ENCODE results near the gene RCC2.

Gene RCC2

GRCh38 chr1:17433261-17433660 lies 6.2 kb downstream of the RCC2 start:
- no peak for TF ChIP-seq PATZ1 (CRISPR knock-in tag; IDR thresholded peaks at IDR 0.05; ENCODE audit: borderline replicate concordance)
- TF ChIP-seq ISL1 (CRISPR knock-in tag; IDR thresholded peaks at IDR 0.05) = no peak
- no peak for TF ChIP-seq GLIS3 (CRISPR knock-in tag; IDR thresholded peaks at IDR 0.05)
- TF ChIP-seq TCF4 (CRISPR knock-in tag; IDR thresholded peaks at IDR 0.05; ENCODE audit: borderline replicate concordance) = no peak
- TF ChIP-seq TOX (CRISPR knock-in tag; IDR thresholded peaks at IDR 0.05; ENCODE audit: borderline replicate concordance) = no peak
- TF ChIP-seq SNAI2 (CRISPR knock-in tag; IDR thresholded peaks at IDR 0.05) = no peak
- TF ChIP-seq ZC3H10 (CRISPR knock-in tag; IDR thresholded peaks at IDR 0.05) = no peak
- TF ChIP-seq ZNF8 (CRISPR knock-in tag; IDR thresholded peaks at IDR 0.05) = no peak
- no peak for TF ChIP-seq ZNF565 (CRISPR knock-in tag; conservative IDR thresholded peaks at IDR 0.05; ENCODE audit: low read depth)
- TF ChIP-seq RARB (CRISPR knock-in tag; IDR thresholded peaks at IDR 0.05) = no peak
- no peak for TF ChIP-seq CSDC2 (CRISPR knock-in tag; IDR thresholded peaks at IDR 0.05)
- TF ChIP-seq TSHZ2 (CRISPR knock-in tag; IDR thresholded peaks at IDR 0.05) = no peak
- no peak for TF ChIP-seq ZNF70 (CRISPR knock-in tag; IDR thresholded peaks at IDR 0.05)
- no peak for TF ChIP-seq POU6F1 (CRISPR knock-in tag; IDR thresholded peaks at IDR 0.05; ENCODE audit: borderline replicate concordance, low read depth)
- TF ChIP-seq ZFP3 (CRISPR knock-in tag; IDR thresholded peaks at IDR 0.05) = no peak
- ATAC-seq = no peak

- TF ChIP-seq ZFP30 (CRISPR knock-in tag; IDR thresholded peaks at IDR 0.05) = no peak
- no peak for TF ChIP-seq ZNF565 (CRISPR knock-in tag; conservative IDR thresholded peaks at IDR 0.05; ENCODE audit: low read depth)
- no peak for TF ChIP-seq GLIS3 (CRISPR knock-in tag; IDR thresholded peaks at IDR 0.05)
- no peak for TF ChIP-seq BACH2 (CRISPR knock-in tag; IDR thresholded peaks at IDR 0.05; ENCODE audit: borderline replicate concordance)
- TF ChIP-seq ZFP3 (CRISPR knock-in tag; IDR thresholded peaks at IDR 0.05) = no peak
- no peak for TF ChIP-seq ZC3H10 (CRISPR knock-in tag; IDR thresholded peaks at IDR 0.05)
- no peak for TF ChIP-seq CREB5 (CRISPR knock-in tag; IDR thresholded peaks at IDR 0.05; ENCODE audit: low read depth)
- TF ChIP-seq ESRRG (CRISPR knock-in tag; IDR thresholded peaks at IDR 0.05) = no peak
- no peak for TF ChIP-seq PPARA (CRISPR knock-in tag; IDR thresholded peaks at IDR 0.05; ENCODE audit: borderline replicate concordance)
- TF ChIP-seq PATZ1 (CRISPR knock-in tag; IDR thresholded peaks at IDR 0.05; ENCODE audit: borderline replicate concordance) = no peak
- TF ChIP-seq TCF4 (CRISPR knock-in tag; IDR thresholded peaks at IDR 0.05; ENCODE audit: borderline replicate concordance) = no peak
- no peak for TF ChIP-seq RARB (CRISPR knock-in tag; IDR thresholded peaks at IDR 0.05)
- no peak for TF ChIP-seq ISL1 (CRISPR knock-in tag; IDR thresholded peaks at IDR 0.05)
- no peak for TF ChIP-seq SNAI2 (CRISPR knock-in tag; IDR thresholded peaks at IDR 0.05)
- TF ChIP-seq TSHZ2 (CRISPR knock-in tag; IDR thresholded peaks at IDR 0.05) = no peak
- TF ChIP-seq, protein P1, sequence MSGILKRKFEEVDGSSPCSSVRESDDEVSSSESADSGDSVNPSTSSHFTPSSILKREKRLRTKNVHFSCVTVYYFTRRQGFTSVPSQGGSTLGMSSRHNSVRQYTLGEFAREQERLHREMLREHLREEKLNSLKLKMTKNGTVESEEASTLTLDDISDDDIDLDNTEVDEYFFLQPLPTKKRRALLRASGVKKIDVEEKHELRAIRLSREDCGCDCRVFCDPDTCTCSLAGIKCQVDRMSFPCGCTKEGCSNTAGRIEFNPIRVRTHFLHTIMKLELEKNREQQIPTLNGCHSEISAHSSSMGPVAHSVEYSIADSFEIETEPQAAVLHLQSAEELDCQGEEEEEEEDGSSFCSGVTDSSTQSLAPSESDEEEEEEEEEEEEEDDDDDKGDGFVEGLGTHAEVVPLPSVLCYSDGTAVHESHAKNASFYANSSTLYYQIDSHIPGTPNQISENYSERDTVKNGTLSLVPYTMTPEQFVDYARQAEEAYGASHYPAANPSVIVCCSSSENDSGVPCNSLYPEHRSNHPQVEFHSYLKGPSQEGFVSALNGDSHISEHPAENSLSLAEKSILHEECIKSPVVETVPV (CRISPR knock-in tag; IDR thresholded peaks at IDR 0.05) = no peak
- no peak for TF ChIP-seq OSR1 (CRISPR knock-in tag; IDR thresholded peaks at IDR 0.05)
- no peak for TF ChIP-seq ARNTL (CRISPR knock-in tag; IDR thresholded peaks at IDR 0.05; ENCODE audit: borderline replicate concordance, low read depth)
- no peak for TF ChIP-seq CSDC2 (CRISPR knock-in tag; IDR thresholded peaks at IDR 0.05)
- no peak for TF ChIP-seq TOX (CRISPR knock-in tag; IDR thresholded peaks at IDR 0.05; ENCODE audit: borderline replicate concordance)
- no peak for ATAC-seq
Observed at GRCh38 chr1:17432412-17432811, 7.1 kb downstream of the RCC2 start.
